ENCODE results near the gene LRRC8D. TPM values are rescaled to one million over a fixed set of nuclear protein-coding genes. Genes with fewer than 3 reads are reported as not detected.

Gene LRRC8D
- total and polyA plus RNA-seq, 9 of the 15 experiments (the other 6 are each of a cell fraction or from before 2014, with no cell fraction given) = 3.4 to 53.9 (median 15.9) TPM

GRCh38 chr1:89837510-89837909, 16.7 kb downstream of the LRRC8D start:
- Histone ChIP-seq H3K79me2 (ENCODE audit: control insufficient read depth, insufficient read depth, low read length) (peaks cover 89% of the 10 kb centered on the region), H3K9ac (ENCODE audit: insufficient read depth in 1 of 2, low read depth in 2 of 2, low read length in 2 of 2) (0 out of 4 replicates have a peak overlapping the region, but pooled peaks of 1 of the 2 experiments have one; percentile 7), H3K36me3 (ENCODE audit: control insufficient read depth, insufficient read depth, low read length) (peaks cover 19% of the 10 kb centered on the region), H3K4me2 (ENCODE audit: insufficient read depth, low read length) (no peak overlapping the region; the same call in 1 of the 2 replicates), H4K20me1 (replicated peaks; ENCODE audit: control insufficient read depth, insufficient read depth, low read length) (no peaks in the 10 kb centered on the region), H3K9me1 (ENCODE audit: control insufficient read depth, insufficient read depth, low read length) (no peaks in the 10 kb centered on the region), H3K4me1 (replicated peaks in 1 of 2; ENCODE audit: control insufficient read depth in 2 of 2, insufficient read depth in 2 of 2, low read length in 2 of 2) (peaks cover 8 to 63% of the 10 kb centered on the region in 2 experiments), H2AFZ (ENCODE audit: low read depth, low read length) (no peak overlapping the region), H3K4me3 (no peak overlapping the region), H3K9me3 (replicated peaks; ENCODE audit: control insufficient read depth, insufficient read depth, low read depth, low read length) (no peaks in the 10 kb centered on the region), H3K27ac (ENCODE audit: extremely low read depth, low read depth, low read length) (0 out of 3 replicates have a peak overlapping the region, but pooled peaks have one; percentile 12), H3K27me3 (ENCODE audit: control insufficient read depth in 2 of 2, insufficient read depth in 2 of 2, low read length in 2 of 2) (no peaks in the 10 kb centered on the region)
- 66% methylated on average over 4 of the region's 4 CpGs for WGBS (ENCODE audit: insufficient coverage, low coverage, missing lambda C conversion rate)
- BruUV-seq (replicated peaks) = no TSS peak
- FAIRE-seq (no peak), ATAC-seq (no peak), DNase-seq (ENCODE audit: extremely low read depth in 1 of 4, low spot score in 3 of 4) (no peak)
- TF ChIP-seq MAFF (IDR thresholded peaks at IDR 0.05; ENCODE audit: low read length) (peak; percentile 46; the same call in 1 of the 2 replicates), GATAD2B (IDR thresholded peaks at IDR 0.05; ENCODE audit: borderline replicate concordance) (0 out of 2 replicates have a peak, but pooled peaks have one; percentile 30), ZNF280B (CRISPR knock-in tag; IDR thresholded peaks at IDR 0.05) (no peak), ZNF592 (IDR thresholded peaks at IDR 0.05) (peak; percentile 53; the same call in 1 of the 2 replicates), ZNF316 (IDR thresholded peaks at IDR 0.05) (peak; percentile 89), MAFG (tag; conservative IDR thresholded peaks at IDR 0.05) (peak; percentile 55), ZNF507 (tag; conservative IDR thresholded peaks at IDR 0.05) (no peak), C11orf30 (IDR thresholded peaks at IDR 0.05; ENCODE audit: low read depth) (peak; percentile 74), STAT6 (CRISPR knock-in tag; IDR thresholded peaks at IDR 0.05) (no peak)
- intact Hi-C loops (cut with micrococcal nuclease) (no loop called here), in situ Hi-C loops (cut with MboI) (no loop called here)
- ChIA-PET POLR2A (interaction anchor here (2.0 kb wide), 1 partner anchor 17 kb away, joined by 5 read pairs; the partner anchor contains the start of gene LRRC8D), CTCF (ENCODE audit: low intra/inter-chr PET ratio) (no interaction called here)
